ENCODE data around the gene GAB2. TPM values are rescaled to one million over a fixed set of nuclear protein-coding genes. Genes with fewer than 3 reads are reported as not detected.
A peak's percentile ranks its signal among the peaks of the same experiment; 100 is the strongest.

GAB2 gene
- total RNA-seq, 4 donors from 2014 or later = 26.3 to 84.8 (median 26.6) TPM

- Histone ChIP-seq H3K4me1 (peaks cover 3 to 35% (median 5%) of the 10 kb centered on the region in 3 donors), H3K36me3 (no peaks in the 10 kb centered on the region), H3K27me3 (no peaks in the 10 kb centered on the region), H3K4me3 (no peak overlapping the region), H3K27ac (peak overlapping the region in 3 of 4 donors; percentile 29 to 61 (median 53)), H3K9me3 (no peaks in the 10 kb centered on the region)
- TF ChIP-seq, protein P1, sequence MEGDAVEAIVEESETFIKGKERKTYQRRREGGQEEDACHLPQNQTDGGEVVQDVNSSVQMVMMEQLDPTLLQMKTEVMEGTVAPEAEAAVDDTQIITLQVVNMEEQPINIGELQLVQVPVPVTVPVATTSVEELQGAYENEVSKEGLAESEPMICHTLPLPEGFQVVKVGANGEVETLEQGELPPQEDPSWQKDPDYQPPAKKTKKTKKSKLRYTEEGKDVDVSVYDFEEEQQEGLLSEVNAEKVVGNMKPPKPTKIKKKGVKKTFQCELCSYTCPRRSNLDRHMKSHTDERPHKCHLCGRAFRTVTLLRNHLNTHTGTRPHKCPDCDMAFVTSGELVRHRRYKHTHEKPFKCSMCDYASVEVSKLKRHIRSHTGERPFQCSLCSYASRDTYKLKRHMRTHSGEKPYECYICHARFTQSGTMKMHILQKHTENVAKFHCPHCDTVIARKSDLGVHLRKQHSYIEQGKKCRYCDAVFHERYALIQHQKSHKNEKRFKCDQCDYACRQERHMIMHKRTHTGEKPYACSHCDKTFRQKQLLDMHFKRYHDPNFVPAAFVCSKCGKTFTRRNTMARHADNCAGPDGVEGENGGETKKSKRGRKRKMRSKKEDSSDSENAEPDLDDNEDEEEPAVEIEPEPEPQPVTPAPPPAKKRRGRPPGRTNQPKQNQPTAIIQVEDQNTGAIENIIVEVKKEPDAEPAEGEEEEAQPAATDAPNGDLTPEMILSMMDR (IDR thresholded peaks at IDR 0.05) = no peak
- TF ChIP-seq EP300 (IDR thresholded peaks at IDR 0.05) (no peak), POLR2A (IDR thresholded peaks at IDR 0.05) (no peak), POLR2AphosphoS5 (IDR thresholded peaks at IDR 0.05) (no peak)
- WGBS, 2 donors (ENCODE audit: low coverage in 1 of 2) = 86 to 96% methylated on average over 3 of the region's 3 CpGs
- no peak for ATAC-seq
These were observed 160.0 kb downstream of the GAB2 start for GRCh38 chr11:78257654-78258053.

GRCh38 chr11:78256962-78257361 is 160.7 kb downstream of the GAB2 start:
- peak; percentile 93 for ATAC-seq
- 13 to 29% methylated on average over 3 of the region's 3 CpGs for WGBS, 2 donors (ENCODE audit: low coverage in 1 of 2)
- Histone ChIP-seq H3K36me3 (no peaks in the 10 kb centered on the region), H3K4me3 (no peak overlapping the region), H3K4me1 (peaks cover 3 to 36% (median 5%) of the 10 kb centered on the region in 3 donors), H3K27me3 (no peaks in the 10 kb centered on the region), H3K27ac (peak overlapping the region in 3 of 4 donors; percentile 29 to 61 (median 53)), H3K9me3 (no peaks in the 10 kb centered on the region)
- TF ChIP-seq POLR2A (IDR thresholded peaks at IDR 0.05) (no peak), EP300 (IDR thresholded peaks at IDR 0.05) (no peak), POLR2AphosphoS5 (IDR thresholded peaks at IDR 0.05) (no peak)
- TF ChIP-seq, protein P1 (IDR thresholded peaks at IDR 0.05) = no peak

- H3K9me3 ChIP-seq = no peaks in the 10 kb centered on the region
- TF ChIP-seq, protein P1 (IDR thresholded peaks at IDR 0.05) = no peak
- no peak for TF ChIP-seq POLR2A (IDR thresholded peaks at IDR 0.05)
- TF ChIP-seq POLR2AphosphoS5 (IDR thresholded peaks at IDR 0.05) = no peak
- no peak for TF ChIP-seq EP300 (IDR thresholded peaks at IDR 0.05)
- H3K27ac ChIP-seq = no peak overlapping the region
- H3K27me3 ChIP-seq = no peaks in the 10 kb centered on the region
- no peak for ATAC-seq
- no peak overlapping the region for H3K4me3 ChIP-seq
- no peaks in the 10 kb centered on the region for H3K36me3 ChIP-seq
- WGBS, 2 donors (ENCODE audit: low coverage in 1 of 2) = 97 to 100% methylated on average over 2 of the region's 2 CpGs
- peaks cover 10 to 36% (median 11%) of the 10 kb centered on the region in 3 donors for H3K4me1 ChIP-seq
These were observed 161.7 kb downstream of the GAB2 start for GRCh38 chr11:78255919-78256318.

GRCh38 chr11:78254268-78254667 is 163.4 kb downstream of the GAB2 start:
- H3K27ac ChIP-seq = no peak overlapping the region
- peaks cover 10 to 41% (median 11%) of the 10 kb centered on the region in 3 donors for H3K4me1 ChIP-seq
- ATAC-seq = no peak
- TF ChIP-seq POLR2AphosphoS5 (IDR thresholded peaks at IDR 0.05) (no peak), POLR2A (IDR thresholded peaks at IDR 0.05) (no peak), EP300 (IDR thresholded peaks at IDR 0.05) (no peak)
- TF ChIP-seq, protein P1 (IDR thresholded peaks at IDR 0.05) = no peak
- WGBS, 2 donors (ENCODE audit: low coverage in 1 of 2) = 82 to 100% methylated on average over 1 to 4 of the region's 4 CpGs
- peaks cover 0 to 9% of the 10 kb centered on the region in 2 donors for H3K36me3 ChIP-seq
- H3K9me3 ChIP-seq = no peaks in the 10 kb centered on the region
- no peaks in the 10 kb centered on the region for H3K27me3 ChIP-seq
- H3K4me3 ChIP-seq = no peak overlapping the region

- 88 to 95% methylated on average over 4 of the region's 4 CpGs for WGBS, 2 donors (ENCODE audit: low coverage in 1 of 2)
These were observed 163.8 kb downstream of the GAB2 start for GRCh38 chr11:78253797-78254196.

More at GRCh38 chr11:78253797-78254196, 163.8 kb downstream of the GAB2 start:
- TF ChIP-seq EP300 (IDR thresholded peaks at IDR 0.05) = no peak
- no peak for TF ChIP-seq POLR2AphosphoS5 (IDR thresholded peaks at IDR 0.05)
- TF ChIP-seq POLR2A (IDR thresholded peaks at IDR 0.05) = no peak
- TF ChIP-seq, protein P1 (IDR thresholded peaks at IDR 0.05) = no peak
- H3K36me3 ChIP-seq = peaks cover 0 to 14% of the 10 kb centered on the region in 2 donors
- ATAC-seq = no peak
- no peak overlapping the region for H3K27ac ChIP-seq
- peaks cover 10 to 41% (median 11%) of the 10 kb centered on the region in 3 donors for H3K4me1 ChIP-seq
- H3K9me3 ChIP-seq = no peaks in the 10 kb centered on the region
- no peak overlapping the region for H3K4me3 ChIP-seq
- no peaks in the 10 kb centered on the region for H3K27me3 ChIP-seq
